ENCODE results near the gene CUTA. TPM values are rescaled to one million over a fixed set of nuclear protein-coding genes. Genes with fewer than 3 reads are reported as not detected.

The CUTA gene
- polyA plus RNA-seq, 1 experiment, result 298 TPM

- TF ChIP-seq CTCF (IDR thresholded peaks at IDR 0.05; ENCODE audit: low read depth, low read length), result no peak
- DNase-seq (ENCODE audit: low read depth, low spot score), result no peak
- Histone ChIP-seq H3K4me3 (ENCODE audit: low read depth, low read length) (no peak overlapping the region), H3K27me3 (ENCODE audit: control insufficient read depth, insufficient read depth, low read length) (no peaks in the 10 kb centered on the region), H3K9me3 (ENCODE audit: control insufficient read depth, insufficient read depth, low read length) (no peaks in the 10 kb centered on the region), H3K27ac (ENCODE audit: low read depth, low read length) (no peak overlapping the region)
- CTCF ChIA-PET, result interaction anchor here (1.8 kb wide), 1 partner anchor 39 kb away, joined by 7 read pairs; no protein-coding TSS in a partner anchor
- POLR2A ChIA-PET, result interaction anchor here (1.0 to 1.7 kb wide), 3 partner anchors 13 to 158 kb away, joined by 4 to 6 read pairs (median 6); partner anchors contain the start of genes RPS18 and VPS52
Measured at GRCh38 chr6:33430334-33430733, 12.4 kb upstream of the CUTA start.

GRCh38 chr6:33429750-33430052 lies 11.8 kb upstream of the CUTA start:
- TF ChIP-seq CTCF (IDR thresholded peaks at IDR 0.05; ENCODE audit: low read depth, low read length), result no peak
- Histone ChIP-seq H3K27ac (ENCODE audit: low read depth, low read length) (no peak overlapping the region), H3K9me3 (ENCODE audit: control insufficient read depth, insufficient read depth, low read length) (no peaks in the 10 kb centered on the region), H3K4me3 (ENCODE audit: low read depth, low read length) (no peak overlapping the region), H3K27me3 (ENCODE audit: control insufficient read depth, insufficient read depth, low read length) (no peaks in the 10 kb centered on the region)
- POLR2A ChIA-PET, result no interaction called here
- DNase-seq (ENCODE audit: low read depth, low spot score), result no peak
- CTCF ChIA-PET, result interaction anchor here (1.8 kb wide), 1 partner anchor 39 kb away, joined by 7 read pairs; no protein-coding TSS in a partner anchor

GRCh38 chr6:33428966-33429749 lies 11.3 kb upstream of the CUTA start:
- ChIA-PET POLR2A (interaction anchor here (1.0 kb wide), 1 partner anchor 111 kb away, joined by 17 read pairs; no protein-coding TSS in a partner anchor), CTCF (interaction anchor here (1.1 kb wide), 1 partner anchor 10 kb away, joined by 3 read pairs; the partner anchor contains the start of gene SYNGAP1)
- Histone ChIP-seq H3K9me3 (ENCODE audit: control insufficient read depth, insufficient read depth, low read length) (no peaks in the 10 kb centered on the region), H3K27me3 (ENCODE audit: control insufficient read depth, insufficient read depth, low read length) (no peaks in the 10 kb centered on the region), H3K27ac (ENCODE audit: low read depth, low read length) (no peak overlapping the region), H3K4me3 (ENCODE audit: low read depth, low read length) (peak overlapping the region; percentile 7; the same call in 1 of the 2 replicates)
- no peak for TF ChIP-seq CTCF (IDR thresholded peaks at IDR 0.05; ENCODE audit: low read depth, low read length)
- no peak for DNase-seq (ENCODE audit: low read depth, low spot score)

GRCh38 chr6:33428224-33428965 lies 10.5 kb upstream of the CUTA start:
- DNase-seq (ENCODE audit: low read depth, low spot score), result no peak
- Histone ChIP-seq H3K9me3 (ENCODE audit: control insufficient read depth, insufficient read depth, low read length) (no peaks in the 10 kb centered on the region), H3K27me3 (ENCODE audit: control insufficient read depth, insufficient read depth, low read length) (no peaks in the 10 kb centered on the region), H3K4me3 (ENCODE audit: low read depth, low read length) (peak overlapping the region; percentile 73), H3K27ac (ENCODE audit: low read depth, low read length) (no peak overlapping the region)
- POLR2A ChIA-PET, result interaction anchor here (1.0 kb wide), 1 partner anchor 110 kb away, joined by 17 read pairs; no protein-coding TSS in a partner anchor
- CTCF ChIA-PET, result interaction anchor here (1.1 kb wide), 1 partner anchor 9 kb away, joined by 3 read pairs; the partner anchor contains the start of gene SYNGAP1
- peak; percentile 35 for TF ChIP-seq CTCF (IDR thresholded peaks at IDR 0.05; ENCODE audit: low read depth, low read length)

Data from AG04450 (cell line).